ENCODE data around the gene KIAA1549. TPM values are rescaled to one million over a fixed set of nuclear protein-coding genes. Genes with fewer than 3 reads are reported as not detected.

Gene KIAA1549
- total and polyA plus RNA-seq, 4 donors, result 0.13 to 2.8 (median 0.58) TPM

DNA sequence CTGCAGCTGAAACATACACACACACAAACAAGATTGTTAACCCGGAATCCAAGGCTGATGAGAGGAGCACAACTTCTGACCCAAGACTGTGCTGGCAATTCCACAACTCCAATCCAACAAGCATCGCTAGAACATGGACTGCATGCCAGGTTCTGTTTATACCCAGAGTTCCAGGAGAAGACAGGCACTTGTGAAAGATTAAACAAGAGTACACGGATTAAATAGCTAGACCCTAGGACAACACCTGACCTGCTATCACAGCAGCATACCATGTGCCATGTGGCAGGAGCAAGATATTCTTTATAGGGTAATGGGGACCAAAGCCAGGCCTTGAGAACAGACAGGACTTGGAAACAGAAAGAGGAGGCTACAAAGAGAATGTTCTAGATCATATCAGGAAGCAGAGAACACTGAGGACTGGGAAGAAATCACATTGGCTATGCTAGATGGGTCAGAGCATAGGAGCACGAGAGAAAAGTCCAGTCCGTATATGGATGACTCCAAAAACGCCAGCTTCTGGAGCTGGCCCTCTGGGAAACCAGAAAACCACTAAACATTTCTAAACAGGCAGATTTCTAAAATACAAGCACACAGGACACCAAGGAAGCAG lies 99.5 kb downstream of the KIAA1549 start:
- no peaks in the 10 kb centered on the region for H3K27me3 ChIP-seq (ENCODE audit: control insufficient read depth in 1 of 2, insufficient read depth in 2 of 2, low read length in 1 of 2)
- no peaks in the 10 kb centered on the region for H3K4me1 ChIP-seq (ENCODE audit: control insufficient read depth in 1 of 2, insufficient read depth in 2 of 2, low read length in 2 of 2)
- no peak overlapping the region for H3K27ac ChIP-seq (ENCODE audit: low read depth in 1 of 2, low read length in 2 of 2)
- DNase-seq, result no peak
- H3K4me3 ChIP-seq (ENCODE audit: low read length in 2 of 2), result no peak overlapping the region
- intact Hi-C loops (cut with DNase I), result loop anchor here in 1 of 2 donors (5.0 kb wide), 1 partner anchor 196 kb away; no protein-coding TSS in a partner anchor
- peak; percentile 13 for ATAC-seq (ENCODE audit: low FRiP score)
- H3K36me3 ChIP-seq (ENCODE audit: control insufficient read depth in 1 of 2, insufficient read depth in 2 of 2, low read length in 1 of 2), result no peaks in the 10 kb centered on the region
- WGBS, 2 donors, result 73 to 85% methylated on average over 6 of the region's 6 CpGs
- no peaks in the 10 kb centered on the region for H3K9me3 ChIP-seq (ENCODE audit: control insufficient read depth, low read length)

DNA sequence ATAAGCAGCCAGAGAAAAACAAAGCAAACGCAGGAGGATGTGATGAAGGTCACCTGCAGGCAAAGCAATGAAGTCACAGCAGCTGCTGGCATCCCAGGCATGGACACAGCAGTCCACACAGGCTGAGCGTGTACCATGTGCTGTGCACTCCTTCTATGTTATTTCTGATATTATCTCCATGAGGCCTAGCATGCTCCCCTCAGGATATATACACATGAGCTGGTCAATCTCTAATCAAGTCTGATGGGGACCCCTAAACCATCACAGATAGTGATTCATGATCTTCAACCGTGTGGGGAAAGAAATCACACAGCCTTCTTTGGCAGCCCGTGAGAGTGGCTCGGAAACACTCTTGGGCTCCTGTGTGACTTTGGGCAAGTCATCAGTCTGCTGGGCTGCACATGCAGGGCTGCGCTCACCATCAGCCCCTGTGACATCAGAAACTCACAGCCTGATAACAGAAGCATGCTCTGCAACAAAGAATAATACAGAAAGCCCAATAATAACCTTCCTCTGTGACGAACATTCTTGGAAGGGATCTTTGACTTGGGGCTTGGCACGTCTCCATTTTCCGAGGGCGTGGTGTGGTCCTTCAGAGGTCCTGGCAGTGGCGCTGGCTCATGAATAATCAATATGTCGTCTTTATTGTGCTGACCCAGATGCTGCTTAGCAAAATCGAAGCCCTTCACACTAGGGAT lies 100.2 kb downstream of the KIAA1549 start:
- peak; percentile 27 for ATAC-seq (ENCODE audit: low FRiP score)
- Histone ChIP-seq H3K4me1 (ENCODE audit: control insufficient read depth in 1 of 2, insufficient read depth in 2 of 2, low read length in 2 of 2) (no peaks in the 10 kb centered on the region), H3K9me3 (ENCODE audit: control insufficient read depth, low read length) (no peaks in the 10 kb centered on the region), H3K27ac (ENCODE audit: low read depth in 1 of 2, low read length in 2 of 2) (no peak overlapping the region), H3K4me3 (ENCODE audit: low read length in 2 of 2) (no peak overlapping the region), H3K27me3 (ENCODE audit: control insufficient read depth in 1 of 2, insufficient read depth in 2 of 2, low read length in 1 of 2) (no peaks in the 10 kb centered on the region), H3K36me3 (ENCODE audit: control insufficient read depth in 1 of 2, insufficient read depth in 2 of 2, low read length in 1 of 2) (no peaks in the 10 kb centered on the region)
- peak; percentile 64 to 80 for DNase-seq
- intact Hi-C loops (cut with DNase I), result loop anchor here in 1 of 2 donors (5.0 kb wide), 1 partner anchor 196 kb away; no protein-coding TSS in a partner anchor
- 84 to 89% methylated on average over 13 of the region's 13 CpGs for WGBS, 2 donors

DNA sequence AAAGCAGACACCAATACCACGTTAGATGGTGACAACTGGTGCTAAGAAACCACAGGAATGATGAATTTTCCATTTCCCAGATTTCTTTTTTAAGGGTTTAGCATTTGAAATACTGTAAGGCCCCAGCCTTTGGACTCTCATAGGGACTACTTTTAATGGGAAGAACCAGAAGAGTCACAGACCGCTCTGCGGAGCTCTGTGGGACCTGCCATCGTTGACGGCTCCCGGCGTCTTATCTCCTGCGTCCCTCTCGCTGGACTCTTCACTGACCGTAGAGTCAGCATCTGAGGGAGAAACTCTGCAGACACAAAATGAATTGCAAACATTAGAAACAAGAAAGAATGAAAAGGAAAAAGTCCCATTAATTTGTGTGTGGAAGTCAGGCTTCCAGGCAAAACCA lies 101.8 kb downstream of the KIAA1549 start:
- Histone ChIP-seq H3K27ac (ENCODE audit: low read depth in 1 of 2, low read length in 2 of 2) (no peak overlapping the region), H3K4me3 (ENCODE audit: low read length in 2 of 2) (no peak overlapping the region), H3K9me3 (ENCODE audit: control insufficient read depth, low read length) (no peaks in the 10 kb centered on the region), H3K27me3 (ENCODE audit: control insufficient read depth in 1 of 2, insufficient read depth in 2 of 2, low read length in 1 of 2) (no peaks in the 10 kb centered on the region), H3K4me1 (ENCODE audit: control insufficient read depth in 1 of 2, insufficient read depth in 2 of 2, low read length in 2 of 2) (no peaks in the 10 kb centered on the region), H3K36me3 (ENCODE audit: control insufficient read depth in 1 of 2, insufficient read depth in 2 of 2, low read length in 1 of 2) (no peaks in the 10 kb centered on the region)
- ATAC-seq (ENCODE audit: low FRiP score) (no peak), DNase-seq (no peak)
- intact Hi-C loops (cut with DNase I), result no loop called here
- 93 to 94% methylated on average over 10 of the region's 10 CpGs for WGBS, 2 donors

DNA sequence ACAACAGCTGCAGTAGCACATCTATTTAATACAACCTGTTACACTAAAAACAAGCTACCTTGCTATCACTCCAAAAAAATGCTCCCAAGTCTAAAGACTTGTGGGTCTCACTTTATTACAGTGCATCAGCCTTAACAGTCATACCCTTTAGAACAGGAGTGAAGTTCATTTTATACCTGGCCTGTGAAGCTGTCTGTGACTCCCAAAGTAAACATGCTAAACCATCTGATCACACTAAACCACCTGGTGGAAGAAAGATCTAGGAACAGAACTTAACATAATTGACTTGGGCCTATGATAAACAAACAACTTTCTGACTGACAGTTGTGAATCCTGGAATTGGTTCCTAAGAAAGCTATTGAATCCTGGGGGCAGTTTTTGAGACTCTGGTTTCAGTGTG lies 102.3 kb downstream of the KIAA1549 start:
- Histone ChIP-seq H3K9me3 (ENCODE audit: control insufficient read depth, low read length) (no peaks in the 10 kb centered on the region), H3K4me3 (ENCODE audit: low read length in 2 of 2) (no peak overlapping the region), H3K27ac (ENCODE audit: low read depth in 1 of 2, low read length in 2 of 2) (no peak overlapping the region), H3K27me3 (ENCODE audit: control insufficient read depth in 1 of 2, insufficient read depth in 2 of 2, low read length in 1 of 2) (no peaks in the 10 kb centered on the region), H3K36me3 (ENCODE audit: control insufficient read depth in 1 of 2, insufficient read depth in 2 of 2, low read length in 1 of 2) (no peaks in the 10 kb centered on the region), H3K4me1 (ENCODE audit: control insufficient read depth in 1 of 2, insufficient read depth in 2 of 2, low read length in 2 of 2) (no peaks in the 10 kb centered on the region)
- ATAC-seq (ENCODE audit: low FRiP score), result no peak
- intact Hi-C loops (cut with DNase I), result no loop called here
- DNase-seq, result no peak

DNA sequence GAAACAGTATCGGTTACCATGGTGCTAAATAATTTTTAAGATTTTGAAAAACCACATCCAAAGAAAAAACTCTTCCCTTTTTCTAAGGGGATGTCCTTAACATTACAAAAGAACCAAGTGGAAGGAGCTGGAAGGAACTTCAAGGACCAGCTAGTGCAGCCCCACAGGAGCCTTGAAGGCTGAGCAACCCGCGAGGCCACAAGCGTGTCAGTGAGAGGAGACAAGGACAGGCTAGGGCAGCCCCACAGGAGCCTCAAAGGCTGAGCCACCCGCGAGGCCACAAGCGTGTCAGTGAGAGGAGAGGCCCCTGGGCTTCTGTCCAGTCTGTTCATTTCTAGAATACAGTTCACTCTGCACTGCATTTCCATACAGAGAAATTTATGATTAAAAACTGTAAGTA lies 103.1 kb downstream of the KIAA1549 start:
- no peak for DNase-seq

DNA sequence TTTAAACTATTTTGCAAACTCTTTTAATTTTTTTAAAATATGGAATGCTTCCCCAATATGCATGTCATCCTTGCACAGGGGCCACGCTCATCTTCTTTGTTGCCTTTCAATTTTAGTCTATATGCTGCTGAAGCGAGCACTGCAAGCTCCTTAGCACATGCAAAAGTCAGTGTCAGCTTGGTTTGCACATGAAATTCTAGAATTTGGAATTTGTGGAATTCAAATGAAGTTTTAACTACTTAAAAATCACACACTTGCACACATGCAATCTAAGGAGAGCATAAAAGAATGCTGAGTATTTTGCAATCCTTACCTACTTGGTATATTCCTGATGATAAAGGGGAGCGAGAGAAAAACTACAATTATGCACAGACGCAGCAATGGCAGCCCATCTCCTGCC lies 104.9 kb downstream of the KIAA1549 start:
- ATAC-seq (ENCODE audit: low FRiP score), result no peak
- Histone ChIP-seq H3K27me3 (ENCODE audit: control insufficient read depth in 1 of 2, insufficient read depth in 2 of 2, low read length in 1 of 2) (no peaks in the 10 kb centered on the region), H3K27ac (ENCODE audit: low read depth in 1 of 2, low read length in 2 of 2) (no peak overlapping the region), H3K36me3 (ENCODE audit: control insufficient read depth in 1 of 2, insufficient read depth in 2 of 2, low read length in 1 of 2) (no peaks in the 10 kb centered on the region), H3K9me3 (ENCODE audit: control insufficient read depth, low read length) (no peaks in the 10 kb centered on the region), H3K4me3 (ENCODE audit: low read length in 2 of 2) (no peak overlapping the region), H3K4me1 (ENCODE audit: control insufficient read depth in 1 of 2, insufficient read depth in 2 of 2, low read length in 2 of 2) (no peaks in the 10 kb centered on the region)
- intact Hi-C loops (cut with DNase I), result no loop called here
- no peak for DNase-seq
- 88 to 91% methylated on average over 4 of the region's 4 CpGs for WGBS, 2 donors

More for the DNA sequence above, 103.1 kb downstream of the KIAA1549 start:
- Histone ChIP-seq H3K36me3 (ENCODE audit: control insufficient read depth in 1 of 2, insufficient read depth in 2 of 2, low read length in 1 of 2) (no peaks in the 10 kb centered on the region), H3K27ac (ENCODE audit: low read depth in 1 of 2, low read length in 2 of 2) (no peak overlapping the region), H3K9me3 (ENCODE audit: control insufficient read depth, low read length) (no peaks in the 10 kb centered on the region), H3K27me3 (ENCODE audit: control insufficient read depth in 1 of 2, insufficient read depth in 2 of 2, low read length in 1 of 2) (no peaks in the 10 kb centered on the region), H3K4me1 (ENCODE audit: control insufficient read depth in 1 of 2, insufficient read depth in 2 of 2, low read length in 2 of 2) (no peaks in the 10 kb centered on the region), H3K4me3 (ENCODE audit: low read length in 2 of 2) (no peak overlapping the region)
- no peak for ATAC-seq (ENCODE audit: low FRiP score)
- WGBS, 2 donors, result 94 to 95% methylated on average over 7 of the region's 7 CpGs
- intact Hi-C loops (cut with DNase I), result no loop called here

DNA sequence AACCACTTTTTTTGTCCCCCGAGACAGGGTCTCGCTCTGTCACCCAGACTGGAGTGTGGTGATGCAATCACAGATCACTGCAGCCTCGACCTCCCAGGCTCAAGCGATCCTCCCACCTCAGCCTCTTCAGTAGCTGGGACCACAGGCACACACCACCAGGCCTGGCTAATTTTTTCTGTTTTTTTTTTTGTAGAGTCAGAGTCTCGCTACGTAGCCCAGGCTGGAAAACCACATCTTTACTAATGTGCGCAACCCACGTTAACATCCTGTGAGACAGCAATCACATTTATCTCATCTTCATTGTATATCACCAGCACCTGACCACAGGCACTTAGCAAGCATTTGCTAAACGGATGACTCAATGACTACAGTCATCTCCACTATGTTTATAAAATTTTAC lies 105.4 kb downstream of the KIAA1549 start:
- H3K4me3 ChIP-seq (ENCODE audit: low read length in 2 of 2), result no peak overlapping the region
- ATAC-seq (ENCODE audit: low FRiP score) (no peak), DNase-seq (no peak)
- no peak overlapping the region for H3K27ac ChIP-seq (ENCODE audit: low read depth in 1 of 2, low read length in 2 of 2)
- intact Hi-C loops (cut with DNase I), result no loop called here
- no peaks in the 10 kb centered on the region for H3K4me1 ChIP-seq (ENCODE audit: control insufficient read depth in 1 of 2, insufficient read depth in 2 of 2, low read length in 2 of 2)
- H3K36me3 ChIP-seq (ENCODE audit: control insufficient read depth in 1 of 2, insufficient read depth in 2 of 2, low read length in 1 of 2), result no peaks in the 10 kb centered on the region
- H3K27me3 ChIP-seq (ENCODE audit: control insufficient read depth in 1 of 2, insufficient read depth in 2 of 2, low read length in 1 of 2), result no peaks in the 10 kb centered on the region
- no peaks in the 10 kb centered on the region for H3K9me3 ChIP-seq (ENCODE audit: control insufficient read depth, low read length)
- 88 to 90% methylated on average over 9 of the region's 9 CpGs for WGBS, 2 donors

DNA sequence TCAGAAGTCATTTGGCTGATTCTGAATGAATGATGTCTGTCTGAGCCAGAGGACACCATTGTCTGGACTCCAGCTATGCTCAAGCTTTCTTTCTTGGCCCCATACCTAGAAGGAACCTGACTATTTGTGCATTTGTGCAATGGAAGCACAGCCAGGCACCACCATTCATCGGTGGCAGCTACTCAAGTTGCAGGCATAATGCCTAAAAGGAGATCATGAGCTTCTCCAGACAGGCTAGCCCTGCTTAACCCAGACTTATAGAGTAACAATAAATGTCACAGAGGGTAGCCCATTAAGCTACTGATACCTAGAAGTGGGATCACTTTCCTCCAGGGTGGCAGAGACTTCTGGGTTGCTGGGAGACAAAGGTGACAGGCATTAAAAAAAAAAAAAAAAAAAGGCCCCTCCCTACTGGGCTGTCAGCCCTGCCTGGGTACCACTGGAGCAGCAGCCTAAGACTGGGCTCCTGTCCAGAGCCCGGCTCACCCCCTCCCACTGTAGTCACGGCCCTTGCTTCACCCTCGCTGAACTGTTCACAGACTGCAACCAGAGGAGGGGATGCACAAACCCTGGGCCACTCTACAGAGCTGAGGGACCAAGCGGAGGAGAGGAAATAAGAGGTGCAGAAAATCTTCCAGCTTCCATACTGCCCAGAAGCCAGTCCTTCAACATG lies 107.8 kb downstream of the KIAA1549 start:
- H3K27me3 ChIP-seq (ENCODE audit: control insufficient read depth in 1 of 2, insufficient read depth in 2 of 2, low read length in 1 of 2), result no peaks in the 10 kb centered on the region
- no peaks in the 10 kb centered on the region for H3K4me1 ChIP-seq (ENCODE audit: control insufficient read depth in 1 of 2, insufficient read depth in 2 of 2, low read length in 2 of 2)
- H3K27ac ChIP-seq (ENCODE audit: low read depth in 1 of 2, low read length in 2 of 2), result no peak overlapping the region
- no peaks in the 10 kb centered on the region for H3K9me3 ChIP-seq (ENCODE audit: control insufficient read depth, low read length)
- H3K4me3 ChIP-seq (ENCODE audit: low read length in 2 of 2), result no peak overlapping the region
- no peaks in the 10 kb centered on the region for H3K36me3 ChIP-seq (ENCODE audit: control insufficient read depth in 1 of 2, insufficient read depth in 2 of 2, low read length in 1 of 2)
- intact Hi-C loops (cut with DNase I), result no loop called here
- ATAC-seq (ENCODE audit: low FRiP score), result no peak
- DNase-seq, result no peak
- 60 to 62% methylated on average over 5 of the region's 5 CpGs for WGBS, 2 donors

DNA sequence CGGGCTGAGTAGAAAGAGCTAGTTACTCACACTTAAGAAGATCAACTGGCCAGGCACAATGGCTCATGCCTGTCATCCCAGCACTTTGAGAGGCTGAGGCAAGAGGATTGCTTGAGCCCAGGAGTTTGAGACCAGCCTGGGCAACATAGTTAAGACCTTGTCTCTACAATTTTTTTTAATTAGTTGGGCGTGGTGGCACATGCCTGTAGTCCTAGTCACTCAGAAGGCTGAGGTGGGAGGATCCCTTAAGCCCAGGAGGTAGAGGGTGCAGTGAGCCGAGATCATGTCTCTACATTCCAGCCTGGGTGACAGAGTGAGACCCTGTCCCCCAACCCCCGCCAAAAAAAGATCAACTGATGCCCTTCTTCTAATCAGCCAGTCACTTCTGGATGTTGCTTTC lies 108.6 kb downstream of the KIAA1549 start:
- H3K36me3 ChIP-seq (ENCODE audit: control insufficient read depth in 1 of 2, insufficient read depth in 2 of 2, low read length in 1 of 2), result no peaks in the 10 kb centered on the region
- DNase-seq (no peak), ATAC-seq (ENCODE audit: low FRiP score) (no peak)
- no peaks in the 10 kb centered on the region for H3K9me3 ChIP-seq (ENCODE audit: control insufficient read depth, low read length)
- WGBS, 2 donors, result 94 to 95% methylated on average over 4 of the region's 4 CpGs
- H3K27me3 ChIP-seq (ENCODE audit: control insufficient read depth in 1 of 2, insufficient read depth in 2 of 2, low read length in 1 of 2), result no peaks in the 10 kb centered on the region
- intact Hi-C loops (cut with DNase I), result no loop called here
- H3K27ac ChIP-seq (ENCODE audit: low read depth in 1 of 2, low read length in 2 of 2), result no peak overlapping the region
- H3K4me3 ChIP-seq (ENCODE audit: low read length in 2 of 2), result no peak overlapping the region
- H3K4me1 ChIP-seq (ENCODE audit: control insufficient read depth in 1 of 2, insufficient read depth in 2 of 2, low read length in 2 of 2), result no peaks in the 10 kb centered on the region
